GM19099 (cell line): ENCODE measurements around the gene DGKD.

Experiments
- POLR2A ChIP-seq: IDR thresholded peaks from 3 replicates; pipeline ENCODE4 v1.6.1; 2011; ENCODE audit warnings: low read depth; ENCODE audit not compliant: insufficient read length; ENCODE audit errors: extremely low read depth

The DGKD gene

DNA sequence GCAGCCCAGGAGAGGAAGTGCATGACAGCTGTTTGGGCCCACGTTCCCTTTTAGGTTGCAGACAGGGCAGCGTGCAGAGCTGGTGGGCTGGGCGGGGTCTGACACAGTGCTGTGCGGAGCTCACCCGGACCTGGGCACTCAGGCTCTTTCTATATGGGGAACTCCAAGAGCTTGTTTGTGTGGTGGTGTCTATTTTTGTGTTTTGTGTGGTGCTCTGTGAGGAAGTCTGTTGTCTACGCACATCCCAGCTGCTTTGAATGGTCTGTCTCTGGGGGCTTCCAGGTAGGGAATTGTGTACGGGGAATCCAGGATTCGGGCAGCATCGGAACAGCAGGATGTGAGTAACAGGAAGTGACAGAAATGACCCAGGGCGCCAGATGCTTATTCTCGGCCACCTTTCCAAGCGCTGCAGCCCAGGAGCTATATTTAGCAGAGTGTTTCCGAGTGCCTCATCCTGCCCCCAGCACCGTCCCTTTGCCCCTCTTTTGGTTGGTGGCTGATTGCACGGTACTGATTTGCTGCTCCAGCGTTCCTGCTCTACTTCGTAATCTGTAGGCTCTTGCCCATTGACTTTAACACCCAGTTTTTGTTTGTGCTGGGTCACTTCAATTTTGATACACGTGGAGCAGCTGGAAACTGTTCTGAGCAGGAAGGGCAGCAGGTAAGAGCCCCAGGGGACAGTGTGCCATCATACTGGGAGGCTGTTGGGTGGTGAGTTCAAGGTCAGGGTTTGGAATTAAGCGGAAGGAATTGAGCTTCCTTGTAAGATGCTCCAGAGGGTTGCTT, 64.7 kb downstream of the DGKD start:
- peak; percentile 28 for TF ChIP-seq POLR2A

DNA sequence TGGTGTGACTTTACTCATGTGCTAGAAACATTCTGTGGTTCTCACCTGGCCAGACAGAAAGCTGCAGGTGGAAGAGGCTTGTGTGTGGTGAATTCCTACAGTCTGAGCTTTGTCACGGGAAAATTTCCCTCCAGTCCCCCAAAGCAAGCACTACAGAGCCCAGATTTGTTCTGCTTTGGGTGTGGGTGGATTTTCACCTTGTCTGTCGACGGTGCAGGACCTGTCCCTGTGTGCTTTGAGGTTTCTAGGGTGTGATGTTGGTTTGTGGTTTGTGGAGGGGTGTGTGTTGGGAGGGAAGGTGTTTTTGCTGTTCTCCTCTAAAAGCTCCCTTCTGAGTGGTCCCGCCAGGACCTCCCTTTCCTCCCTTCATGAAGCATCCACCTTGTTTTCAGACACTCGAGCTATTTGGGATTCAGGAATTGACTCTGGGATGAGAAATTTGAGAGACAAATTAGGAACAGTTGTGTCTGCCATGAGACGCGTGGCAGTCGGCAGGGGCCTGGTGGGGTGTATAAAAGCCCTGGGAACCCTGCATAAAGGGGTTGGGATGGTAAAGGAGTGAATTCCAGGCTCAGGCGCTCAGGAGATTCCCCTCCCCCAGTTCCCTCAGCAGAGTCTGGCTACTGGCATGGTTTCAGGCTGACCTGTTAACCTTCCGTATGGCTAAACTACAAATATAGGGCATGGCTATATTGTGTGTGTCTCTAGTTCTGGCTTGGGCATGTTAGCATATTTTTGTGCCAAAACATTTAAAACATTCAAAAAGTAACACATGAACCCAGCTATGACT, 65.5 kb downstream of the DGKD start:
- TF ChIP-seq POLR2A: no peak

DNA sequence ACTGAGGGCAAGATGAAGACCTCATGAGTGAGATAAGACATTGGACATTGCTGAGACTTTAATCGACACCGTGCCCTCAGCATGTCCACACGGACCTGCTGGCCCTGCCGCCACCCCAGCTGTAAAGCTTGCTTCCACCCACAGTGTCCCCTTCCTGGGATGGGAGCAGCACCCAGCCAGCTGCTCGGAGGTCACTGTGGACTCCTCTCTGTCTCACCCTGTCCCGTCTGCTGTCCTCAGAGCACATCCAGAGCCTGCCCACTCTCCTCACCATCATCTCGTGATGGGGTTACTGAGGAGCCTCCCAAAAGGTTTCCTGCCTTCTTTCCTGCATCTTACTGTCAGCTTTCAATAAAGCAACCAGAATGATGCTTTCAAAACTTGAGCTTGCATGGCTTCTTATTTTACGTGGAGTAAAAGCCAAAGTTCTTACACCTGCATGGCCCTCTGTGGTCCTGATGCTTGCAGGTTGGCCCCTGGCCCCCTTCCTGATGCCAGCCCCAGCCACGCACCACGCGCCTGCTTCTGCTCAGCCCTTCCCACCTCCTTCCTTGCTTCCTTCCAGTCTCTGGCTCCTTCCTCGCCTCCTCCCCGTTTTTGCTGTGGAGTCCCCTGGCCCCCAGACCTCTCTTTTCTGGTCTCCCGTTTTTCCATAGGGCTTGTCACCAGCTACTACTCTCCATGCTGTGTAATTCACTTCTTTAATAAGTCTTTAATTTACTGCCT, 67.0 kb downstream of the DGKD start:
- no peak for TF ChIP-seq POLR2A

DNA sequence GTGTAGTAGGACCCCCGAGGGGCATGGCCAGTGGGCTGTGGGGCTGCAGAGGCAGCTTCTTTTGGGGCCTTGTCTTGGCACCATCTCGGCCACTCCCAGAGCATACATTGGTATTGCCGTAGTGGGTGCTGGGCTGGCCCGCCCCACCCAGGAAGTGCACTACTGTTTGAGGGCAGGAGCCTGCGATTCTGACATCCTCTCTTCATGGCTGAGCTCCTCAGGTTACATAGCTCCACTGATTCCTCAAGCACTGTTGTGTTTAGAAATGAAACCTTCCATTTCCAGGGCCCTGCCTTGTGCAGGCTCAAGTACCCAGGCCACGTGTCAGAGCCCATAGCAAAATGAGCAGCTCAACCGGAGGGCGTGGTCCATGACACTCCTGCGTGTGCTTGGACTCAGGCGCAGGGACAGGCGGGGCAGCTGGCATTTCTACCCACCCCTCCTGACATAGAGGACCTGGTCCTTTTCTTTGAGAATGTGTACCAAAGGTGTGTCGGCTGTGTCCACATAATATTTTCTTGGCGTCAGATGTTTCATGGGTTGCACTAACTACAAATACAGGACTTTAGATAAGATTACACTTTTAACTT, 67.9 kb downstream of the DGKD start:
- TF ChIP-seq POLR2A: peak; percentile 31

DNA sequence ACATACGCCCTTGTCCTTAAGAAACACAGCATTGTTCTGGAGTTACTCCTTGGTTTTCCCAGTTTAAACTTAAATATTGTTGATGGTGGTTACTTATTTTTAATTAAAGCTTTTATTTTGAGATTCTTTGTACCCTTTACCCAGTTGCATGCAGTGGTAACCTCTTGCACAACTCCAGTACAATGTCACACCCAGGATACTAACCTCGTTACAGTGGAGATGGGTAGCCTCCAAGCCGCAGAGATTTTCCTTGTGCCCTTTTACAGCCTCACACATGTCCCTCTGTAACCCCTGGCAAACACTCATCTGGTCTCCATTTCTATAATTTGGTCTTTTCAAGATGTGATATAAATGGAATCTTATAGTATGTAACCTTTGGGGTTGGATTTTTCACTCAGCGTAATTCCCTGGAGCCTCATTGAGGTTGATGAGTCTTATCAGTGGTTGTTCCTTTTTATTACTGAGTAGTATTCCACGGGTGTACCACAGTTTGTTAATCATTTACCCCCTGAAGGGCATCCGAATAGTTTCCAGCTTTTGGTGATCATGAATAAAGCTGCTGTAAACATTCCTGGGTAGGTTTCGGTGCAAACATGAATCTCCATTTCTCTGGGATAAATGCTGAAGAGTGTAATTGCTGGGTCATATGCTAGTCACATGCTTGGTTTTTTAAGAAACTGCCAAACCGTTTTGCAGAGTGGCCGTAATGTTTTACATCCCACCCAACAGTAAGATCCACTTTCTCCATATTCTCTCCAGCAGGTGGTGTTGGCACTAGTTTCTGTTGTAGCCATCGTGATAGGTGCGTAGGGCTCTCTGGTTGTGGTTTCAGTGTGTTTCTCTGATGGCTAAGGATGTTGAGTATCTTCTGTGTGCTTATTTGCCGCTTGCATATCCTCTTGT, 68.6 kb downstream of the DGKD start:
- no peak for TF ChIP-seq POLR2A

DNA sequence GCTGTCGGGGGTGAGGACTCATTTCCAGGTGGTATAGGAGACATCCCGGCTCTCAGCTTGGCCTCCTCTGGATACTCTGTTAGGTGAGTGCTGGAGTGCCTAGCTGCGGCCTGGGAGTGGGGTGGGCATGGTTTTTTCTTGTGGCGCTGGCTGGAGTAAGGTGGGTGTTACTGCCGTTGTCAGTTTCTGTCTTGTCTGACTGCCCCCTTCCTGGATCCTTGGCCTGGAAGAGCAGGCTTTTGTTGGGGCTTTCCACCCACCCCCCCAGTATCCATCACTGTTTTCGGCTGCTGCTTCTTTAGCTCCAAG, 69.2 kb downstream of the DGKD start:
- no peak for TF ChIP-seq POLR2A

DNA sequence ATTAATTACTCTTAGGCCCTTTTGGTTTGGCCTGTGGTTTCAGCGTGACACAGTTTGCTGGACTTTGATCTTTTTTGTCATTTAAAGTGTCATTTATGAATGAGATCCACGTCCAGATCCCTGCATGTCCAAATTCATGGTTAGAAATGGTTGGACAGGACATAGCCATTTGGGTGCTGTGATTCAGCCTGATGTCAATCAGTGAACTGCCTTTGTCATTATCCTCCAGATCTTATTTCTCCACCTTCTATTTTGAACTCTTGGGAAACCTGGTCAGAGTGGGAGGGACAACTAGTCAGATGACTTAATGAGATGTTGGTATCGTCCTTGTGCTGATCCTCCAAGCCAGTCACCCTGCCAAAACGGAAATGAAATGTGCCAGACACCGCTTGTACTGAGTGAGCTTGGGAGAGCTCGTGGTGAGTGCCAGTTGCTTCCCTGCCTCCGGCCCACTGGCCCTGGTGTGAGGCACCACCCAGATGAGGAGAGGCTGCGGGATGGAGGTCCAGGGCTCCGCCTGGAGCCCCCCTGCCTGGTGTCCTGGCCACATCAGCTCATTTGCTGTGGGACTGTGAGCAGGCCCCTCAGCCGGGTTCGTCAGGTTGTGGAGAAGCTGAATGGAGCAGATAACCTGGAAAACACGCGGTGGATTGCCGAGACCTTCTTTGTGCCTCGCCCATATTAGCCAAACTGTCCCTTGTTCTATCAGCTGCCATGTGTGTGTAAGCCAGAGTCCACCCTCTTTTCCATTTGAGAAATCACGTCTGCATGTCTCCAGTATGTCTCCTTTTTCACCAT, 70.1 kb downstream of the DGKD start:
- TF ChIP-seq POLR2A: no peak

DNA sequence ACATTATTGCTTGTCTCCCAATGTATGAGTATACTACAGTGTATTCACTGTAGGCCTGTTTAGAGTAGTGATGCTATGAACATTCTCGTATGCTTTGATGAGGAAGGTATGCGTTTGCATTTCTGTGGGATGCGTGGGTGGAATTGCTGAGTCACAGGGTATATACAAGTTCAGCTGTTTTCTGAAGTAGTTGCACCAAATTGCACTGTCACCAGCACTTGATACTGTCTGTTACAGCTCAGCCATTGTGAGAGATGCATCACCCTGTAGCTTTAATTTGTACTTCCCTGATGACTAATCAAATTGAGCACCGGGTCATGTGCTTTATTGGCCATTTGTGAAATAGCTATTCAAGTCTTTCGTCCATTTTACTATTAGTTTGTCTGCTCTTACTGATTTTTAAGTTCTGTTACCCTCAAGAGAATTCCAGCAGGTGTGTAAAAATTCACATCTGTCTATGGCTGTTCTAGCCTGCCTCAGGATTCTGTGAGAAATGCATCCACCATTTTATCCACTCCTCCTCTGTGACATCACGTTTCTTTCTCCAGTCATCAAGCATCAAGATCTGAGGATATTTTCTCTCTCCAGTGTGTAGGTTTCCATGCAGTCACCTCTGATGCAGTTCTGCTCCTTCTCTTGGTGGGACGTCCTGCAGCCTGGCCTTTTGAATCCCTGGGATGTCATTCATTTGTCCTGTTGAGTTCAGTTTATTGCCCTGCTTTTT, 72.5 kb downstream of the DGKD start:
- TF ChIP-seq POLR2A: no peak

DNA sequence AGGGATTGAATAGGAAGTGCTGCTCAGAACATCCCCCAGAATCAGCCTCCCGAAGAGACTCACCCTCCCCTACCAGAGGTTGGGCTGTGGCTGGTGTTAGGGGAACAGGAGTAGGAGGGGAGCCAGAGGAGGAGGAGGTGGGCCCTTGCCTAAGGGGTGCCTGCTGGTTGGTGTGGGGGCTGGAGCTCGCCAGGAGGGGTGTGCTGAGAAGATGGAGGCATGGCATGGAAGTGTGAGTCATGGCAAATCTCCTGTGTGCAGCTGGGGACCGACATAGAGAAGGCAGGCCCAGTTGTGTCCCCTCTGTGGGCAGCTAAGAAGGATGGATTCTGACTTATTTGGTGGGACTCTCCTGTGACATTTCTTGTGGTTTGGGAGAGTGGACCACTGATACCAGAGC, 73.7 kb downstream of the DGKD start:
- no peak for TF ChIP-seq POLR2A

DNA sequence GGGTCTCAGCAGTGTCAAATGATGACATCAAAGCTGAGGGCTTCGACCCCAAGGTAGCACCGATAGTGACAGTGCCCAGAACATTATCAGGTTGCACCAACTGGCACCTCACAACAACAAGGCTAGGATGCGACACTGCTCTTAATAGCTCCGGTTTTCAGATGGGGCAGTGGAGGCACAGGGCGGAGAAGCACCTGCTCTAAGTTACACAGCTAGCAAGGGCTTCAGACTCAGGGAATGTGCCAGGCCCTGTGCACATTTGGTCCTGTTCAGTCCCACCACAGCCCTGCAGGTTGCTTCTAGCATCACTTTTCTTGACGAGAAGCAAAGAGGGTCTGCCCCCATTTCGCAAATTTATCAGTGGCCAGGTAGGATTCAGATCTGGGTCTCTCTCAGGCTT, 74.1 kb downstream of the DGKD start:
- no peak for TF ChIP-seq POLR2A

DNA sequence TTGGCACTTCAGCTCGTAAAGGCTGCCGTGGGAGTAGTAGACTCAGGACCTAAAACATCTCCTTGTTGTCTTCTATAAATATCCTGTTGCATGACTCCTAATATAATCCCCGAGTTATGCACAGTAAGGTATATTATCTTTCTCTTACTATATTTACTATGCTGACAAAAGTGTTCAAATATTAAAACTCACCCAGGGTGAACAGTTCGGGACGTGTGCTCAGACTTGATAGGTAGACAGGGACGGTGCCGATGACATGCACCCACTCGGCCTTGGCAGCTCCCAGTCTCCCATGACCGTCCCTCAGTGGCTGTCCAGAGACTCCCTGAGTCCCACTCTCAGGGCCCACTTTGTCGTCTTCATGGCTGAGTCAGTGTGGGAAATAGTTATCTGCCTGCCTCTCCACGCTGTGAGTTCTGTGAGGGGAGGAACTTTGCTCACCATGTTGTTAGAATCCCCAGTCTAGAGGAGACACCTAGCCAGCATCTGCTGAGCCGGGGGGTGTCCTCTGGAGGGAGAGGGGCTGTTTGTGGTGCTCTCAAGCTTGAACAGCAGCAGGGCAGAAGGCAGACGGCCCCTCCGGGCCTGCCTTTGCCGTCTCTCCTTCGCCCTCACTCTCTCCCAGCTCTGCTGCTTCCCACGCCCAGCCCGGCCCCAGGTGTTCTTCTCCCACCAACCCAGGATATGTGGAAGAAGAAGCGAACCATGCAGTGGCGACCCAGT, 75.0 kb downstream of the DGKD start:
- TF ChIP-seq POLR2A: no peak

DNA sequence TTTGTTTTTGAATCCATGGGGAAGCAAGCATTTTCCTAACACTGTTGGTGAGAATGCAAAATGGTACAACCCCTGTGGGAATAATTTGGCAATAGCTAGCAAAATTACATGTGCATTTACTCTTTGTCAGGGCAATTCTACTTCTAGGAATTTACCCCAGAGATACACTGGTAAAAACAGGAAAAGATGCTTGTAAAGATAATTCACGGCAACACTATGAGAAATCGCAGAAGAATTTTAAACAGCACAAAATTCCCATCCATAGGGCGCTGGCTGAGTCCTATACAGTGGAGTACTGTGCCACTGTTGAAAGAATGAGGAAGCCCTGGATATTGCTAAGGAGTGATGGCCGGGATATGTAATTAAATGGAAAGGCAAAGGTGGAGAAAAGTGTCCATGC, 75.8 kb downstream of the DGKD start:
- TF ChIP-seq POLR2A: no peak
